ENCODE results near the gene PKM. TPM values are rescaled to one million over a fixed set of nuclear protein-coding genes. Genes with fewer than 3 reads are reported as not detected.

PKM gene
- polyA plus RNA-seq, 3 donors, result 636 to 752 (median 681) TPM

GRCh38 chr15:72249142-72249810 lies 18.3 kb upstream of the PKM start:
- no peak for DNase-seq (ENCODE audit: extremely low read depth in 1 of 11, low read depth in 9 of 11, low spot score in 4 of 11)

DNA sequence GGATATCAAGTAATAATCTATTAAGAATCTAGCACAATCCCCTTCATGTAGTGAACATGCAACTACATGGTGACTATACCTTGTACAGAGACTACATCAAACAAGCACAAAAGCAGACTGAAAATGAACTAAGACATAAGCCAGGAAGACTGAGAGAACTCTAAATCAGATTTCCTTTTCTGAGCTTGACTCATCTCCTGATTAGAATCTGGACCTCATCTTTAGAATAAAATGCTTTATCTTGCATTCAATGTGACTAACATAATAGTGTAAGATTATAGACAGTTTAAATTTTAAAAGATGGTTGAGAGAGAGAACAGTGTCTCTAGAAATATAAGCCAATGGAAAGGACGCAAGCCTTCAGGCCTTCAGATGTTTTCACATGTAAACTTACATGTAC lies 17.5 kb upstream of the PKM start:
- no peak for DNase-seq (ENCODE audit: extremely low read depth in 1 of 11, low read depth in 9 of 11, low spot score in 4 of 11)

DNA sequence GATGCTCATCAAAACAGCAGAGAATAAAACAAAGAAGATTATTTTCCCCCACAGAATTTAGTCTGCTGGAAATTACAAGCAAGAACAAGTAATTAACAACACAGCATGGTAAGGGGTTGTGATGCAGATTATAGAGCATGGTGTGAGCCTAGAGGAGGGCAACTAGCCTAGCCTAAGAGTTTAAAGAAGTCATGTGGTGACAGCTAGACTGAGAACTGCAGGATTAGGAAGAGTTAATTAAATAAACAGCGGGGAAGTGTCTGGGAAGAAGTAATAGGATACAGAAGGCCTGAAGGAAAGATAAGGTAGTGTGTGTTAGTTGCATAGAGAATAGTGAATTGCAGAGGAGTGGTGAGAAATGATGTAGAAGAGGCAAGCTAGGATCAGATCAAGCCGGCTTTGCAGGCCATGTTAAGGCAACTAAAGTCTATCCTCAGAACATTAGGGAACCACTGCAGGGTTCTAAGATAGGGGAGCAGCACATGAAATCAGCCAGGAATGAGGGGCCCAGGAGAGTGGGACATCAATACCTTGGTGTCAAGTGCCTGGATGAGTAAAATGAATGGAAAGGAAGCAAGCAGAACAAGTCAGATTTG lies 11.9 kb upstream of the PKM start:
- no peak for DNase-seq (ENCODE audit: extremely low read depth in 1 of 11, low read depth in 9 of 11, low spot score in 4 of 11)

DNA sequence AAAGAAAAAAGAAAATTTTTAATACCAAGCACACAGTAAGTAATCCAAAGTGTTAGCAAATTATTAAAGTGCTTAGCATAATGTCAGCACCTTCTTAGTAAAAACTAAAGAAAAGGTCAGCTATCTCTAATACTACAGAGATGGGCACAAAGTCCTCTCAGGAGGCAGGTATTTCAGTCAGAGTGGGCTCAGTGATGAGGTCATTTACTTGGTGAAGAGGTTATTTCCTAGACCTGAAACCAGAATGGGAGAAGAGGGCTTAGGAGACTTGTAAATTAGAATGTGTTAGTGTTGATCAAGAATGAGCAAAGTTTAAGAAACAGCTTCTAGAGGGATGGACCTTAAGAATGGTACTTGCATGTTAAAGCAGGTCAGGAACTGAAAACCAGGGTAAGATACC lies 8.7 kb upstream of the PKM start:
- DNase-seq (ENCODE audit: extremely low read depth in 1 of 11, low read depth in 9 of 11, low spot score in 4 of 11), result no peak

GRCh38 chr15:72238586-72238985 lies 7.6 kb upstream of the PKM start:
- DNase-seq (ENCODE audit: extremely low read depth in 1 of 11, low read depth in 9 of 11, low spot score in 4 of 11), result no peak

DNA sequence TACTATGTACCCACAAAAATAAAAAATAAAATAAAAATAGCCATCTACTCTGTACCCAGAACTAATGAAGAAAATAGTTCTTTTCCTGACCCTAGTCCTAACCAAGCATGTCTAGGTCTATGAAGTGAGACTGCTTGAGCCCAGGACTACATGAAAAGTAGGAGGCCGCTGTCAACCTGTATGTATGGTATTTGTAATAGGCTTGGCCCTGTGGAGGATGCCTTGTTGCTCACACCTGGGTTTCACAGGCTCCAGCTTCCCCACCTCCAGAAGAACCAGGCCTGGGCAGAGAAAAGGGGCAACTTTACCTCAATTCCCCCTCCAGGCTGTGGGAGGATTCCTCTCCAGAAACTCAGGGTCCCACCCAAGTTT lies 6.8 kb upstream of the PKM start:
- DNase-seq (ENCODE audit: extremely low read depth in 1 of 11, low read depth in 9 of 11, low spot score in 4 of 11), result no peak

DNA sequence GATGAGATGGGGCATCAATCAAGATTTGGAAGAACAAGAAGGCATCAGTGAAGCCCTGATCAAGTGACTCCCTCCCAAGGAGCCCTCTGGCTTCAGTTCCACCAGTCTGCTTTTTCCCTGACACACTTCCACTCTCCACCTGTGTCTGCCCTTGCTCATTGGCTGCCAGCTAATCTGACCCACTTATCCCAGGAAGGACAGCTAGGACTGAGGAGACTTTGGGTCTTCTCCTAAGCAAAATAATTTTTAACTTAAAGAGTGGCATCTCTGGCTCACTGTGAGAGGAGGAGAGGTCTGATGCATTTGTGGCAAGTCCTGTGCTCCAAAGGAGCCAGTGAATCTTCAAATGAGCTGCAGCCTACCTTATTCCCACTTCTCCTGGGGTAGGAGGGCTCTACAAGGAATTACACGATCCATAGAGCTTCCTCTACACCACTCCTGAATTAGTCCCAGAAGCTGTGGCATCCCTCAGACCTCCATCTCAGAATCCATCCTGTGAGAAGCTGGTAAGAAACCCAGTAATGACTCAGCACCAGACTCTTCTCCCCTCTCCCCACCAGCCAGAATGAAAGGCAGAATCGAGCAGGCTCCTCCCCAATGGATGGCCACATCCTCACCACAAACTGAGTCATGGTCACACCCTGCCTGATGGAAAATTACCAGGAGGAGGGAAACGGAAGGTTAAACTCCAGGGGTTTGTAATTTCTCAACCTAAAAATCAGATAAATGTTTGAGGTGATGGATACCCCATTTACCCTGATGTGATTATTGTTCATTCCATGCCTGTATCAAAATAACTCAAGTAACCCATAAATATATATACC lies 6.3 kb upstream of the PKM start:
- DNase-seq (ENCODE audit: extremely low read depth in 1 of 11, low read depth in 9 of 11, low spot score in 4 of 11), result no peak

- no peak for DNase-seq (ENCODE audit: extremely low read depth in 1 of 11, low read depth in 9 of 11, low spot score in 4 of 11)
Observed at GRCh38 chr15:72236381-72237003, 5.5 kb upstream of the PKM start.

DNA sequence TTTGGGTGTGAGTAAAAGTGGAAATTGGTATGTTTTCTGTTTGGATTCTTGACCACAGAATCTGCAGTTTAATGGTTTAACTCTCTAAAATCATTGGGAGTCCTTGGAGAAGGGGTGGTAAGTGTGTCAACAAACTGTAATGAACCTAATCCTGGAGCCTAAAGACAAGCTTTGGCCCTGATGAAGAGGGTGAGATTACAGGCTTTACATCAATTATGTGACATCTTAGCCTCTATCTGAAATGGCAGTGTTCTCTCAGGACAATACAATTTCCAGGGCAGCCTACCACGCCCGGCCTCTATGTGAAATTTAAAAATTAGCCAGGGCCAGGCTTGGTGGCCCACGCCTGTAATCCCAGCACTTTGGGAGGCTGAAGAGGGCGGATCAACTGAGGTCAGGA lies 4.3 kb upstream of the PKM start:
- DNase-seq (ENCODE audit: extremely low read depth in 1 of 11, low read depth in 9 of 11, low spot score in 4 of 11), result no peak

- DNase-seq (ENCODE audit: extremely low read depth in 1 of 11, low read depth in 9 of 11, low spot score in 4 of 11), result no peak
Observed at GRCh38 chr15:72233769-72234168, 2.8 kb upstream of the PKM start.

DNA sequence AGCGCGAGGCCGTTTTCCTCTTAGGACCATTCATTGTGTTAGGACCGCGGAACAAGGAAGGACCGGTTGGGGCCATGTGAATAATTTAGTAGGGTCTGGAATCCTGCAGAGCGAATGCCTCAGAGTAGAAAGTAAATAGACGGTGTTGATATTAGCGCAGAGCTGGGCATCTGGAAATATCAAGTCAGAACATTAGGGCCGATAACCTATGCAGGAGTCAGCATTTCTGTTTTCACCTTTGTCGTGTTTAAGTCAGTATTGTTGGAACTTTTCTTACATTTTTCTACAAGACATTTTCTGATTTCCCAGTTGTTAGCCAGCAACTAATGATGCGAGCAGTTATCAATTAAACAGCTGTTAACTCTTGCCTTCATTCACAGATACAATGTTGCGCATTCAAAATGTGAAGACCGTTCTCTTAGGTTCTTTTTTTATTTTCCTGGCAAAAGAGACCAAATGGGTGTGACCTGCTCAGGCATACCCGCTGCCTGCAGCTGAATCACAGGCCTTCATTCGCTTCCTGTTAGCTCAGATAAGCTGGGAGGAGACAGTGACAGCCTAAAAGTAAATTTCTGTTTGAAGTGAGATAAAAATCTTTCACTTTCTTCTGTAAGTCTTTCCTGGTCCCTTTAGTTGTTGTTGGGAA lies 966 bp upstream of the PKM start:
- DNase-seq (ENCODE audit: extremely low read depth in 1 of 11, low read depth in 9 of 11, low spot score in 4 of 11), result peak in 1 of 11 donors; percentile 21

DNA sequence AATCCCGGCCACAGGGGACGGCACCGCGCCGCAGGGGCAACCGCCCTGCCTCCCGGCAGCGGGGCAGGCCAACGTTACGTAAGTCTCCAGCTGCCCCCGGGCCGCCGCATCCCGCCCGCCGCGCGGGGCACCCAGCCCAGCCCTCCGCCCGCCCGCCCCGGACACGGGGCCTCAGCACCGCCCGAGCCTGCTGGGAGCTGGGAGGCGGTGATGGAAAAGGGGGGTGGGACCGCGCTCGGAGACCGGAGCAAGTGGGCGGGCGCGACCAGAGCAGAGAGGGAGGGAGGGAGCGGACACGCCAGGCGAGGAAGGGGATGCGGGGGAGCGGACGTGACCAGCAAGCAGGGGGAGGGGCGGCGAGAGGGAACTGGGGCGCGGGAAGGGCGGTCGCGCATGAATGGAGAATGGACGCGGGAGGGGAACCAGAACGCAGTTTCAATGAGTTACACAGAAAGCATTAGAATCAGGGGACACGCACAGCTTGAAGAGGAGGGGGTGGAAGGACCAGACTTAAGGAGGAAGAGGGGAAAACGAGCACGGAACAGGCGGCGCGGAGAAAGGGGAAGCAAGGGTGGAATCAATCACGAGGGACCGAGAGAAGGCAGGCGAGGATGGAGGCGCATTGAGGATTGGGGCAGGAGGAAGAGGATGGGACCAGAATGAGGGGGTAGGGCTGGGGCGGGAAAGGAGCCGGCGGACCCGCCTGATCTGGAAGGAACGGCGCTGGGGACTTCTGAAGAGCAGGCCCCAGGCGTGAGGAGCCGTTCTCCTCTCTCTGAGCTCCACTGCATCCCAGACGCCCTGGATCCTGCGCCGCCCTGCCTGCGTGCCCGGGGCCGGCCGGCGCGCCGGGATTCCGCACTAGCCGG lies 559 bp downstream of the PKM start:
- DNase-seq (ENCODE audit: extremely low read depth in 1 of 11, low read depth in 9 of 11, low spot score in 4 of 11), result peak; percentile 74 to 94 (median 91)

DNA sequence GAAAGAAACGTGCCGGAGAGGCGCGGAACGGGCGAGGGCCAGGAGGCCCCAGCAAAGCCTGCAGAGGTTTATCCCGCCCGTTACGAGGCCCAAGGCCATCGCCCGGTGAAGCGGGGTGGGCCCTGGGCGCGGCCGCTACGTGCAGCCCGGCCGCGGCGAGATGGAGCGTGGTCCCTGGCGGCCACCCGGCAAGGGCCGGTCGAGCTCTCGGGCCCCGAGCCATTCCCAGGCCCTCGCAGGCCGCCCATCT lies 1.1 kb downstream of the PKM start:
- DNase-seq (ENCODE audit: extremely low read depth in 1 of 11, low read depth in 9 of 11, low spot score in 4 of 11), result peak in 2 of 11 donors; percentile 9 to 22

GRCh38 chr15:72229076-72229946 lies 1.7 kb downstream of the PKM start:
- DNase-seq (ENCODE audit: extremely low read depth in 1 of 11, low read depth in 9 of 11, low spot score in 4 of 11), result peak in 1 of 11 donors; percentile 15

DNA sequence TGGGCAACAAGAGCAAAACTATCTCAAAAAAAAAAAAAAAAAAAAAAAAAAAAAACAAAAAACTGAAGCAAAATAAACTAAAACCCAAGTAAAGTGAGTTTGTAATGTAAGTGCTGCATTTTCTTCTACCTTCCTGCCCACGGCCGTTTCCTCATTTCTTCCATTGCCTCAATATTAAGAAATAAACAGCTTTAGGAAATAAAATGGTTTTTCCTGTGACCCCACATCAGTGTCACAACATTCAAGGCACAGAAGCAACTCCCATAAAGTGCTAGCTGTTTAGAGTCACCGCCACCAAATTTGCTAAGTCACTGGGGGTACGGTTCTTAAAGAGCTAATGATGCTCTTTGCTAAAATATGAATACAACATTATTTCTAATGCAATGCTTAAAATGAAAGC lies 3.3 kb downstream of the PKM start:
- DNase-seq (ENCODE audit: extremely low read depth in 1 of 11, low read depth in 9 of 11, low spot score in 4 of 11), result no peak

- DNase-seq (ENCODE audit: extremely low read depth in 1 of 11, low read depth in 9 of 11, low spot score in 4 of 11), result no peak
Observed at GRCh38 chr15:72227192-72227586, 3.8 kb downstream of the PKM start.

- no peak for DNase-seq (ENCODE audit: extremely low read depth in 1 of 11, low read depth in 9 of 11, low spot score in 4 of 11)
Observed at GRCh38 chr15:72223278-72223677, 7.7 kb downstream of the PKM start.

GRCh38 chr15:72222393-72222792 lies 8.6 kb downstream of the PKM start:
- DNase-seq (ENCODE audit: extremely low read depth in 1 of 11, low read depth in 9 of 11, low spot score in 4 of 11), result no peak
